HG03045 (cell line): ENCODE measurements around the gene ANXA9.

ENCODE experiments used
- ATAC-seq: cut with Tn5 transposase; IDR thresholded peaks from one replicate; pipeline ENCODE4 v1.9.1; 2021; ENCODE audit warnings: mild to moderate bottlenecking, moderate library complexity; ENCODE audit not compliant: unreplicated experiment

ANXA9 gene

GRCh38 chr1:151003180-151003579 lies 21.1 kb downstream of the ANXA9 start:
- no peak for ATAC-seq

GRCh38 chr1:151005729-151006319 lies 23.7 kb downstream of the ANXA9 start:
- ATAC-seq: no peak

- ATAC-seq: peak; percentile 46
These were observed 24.4 kb downstream of the ANXA9 start, which contains the start of gene MINDY1 for GRCh38 chr1:151006327-151007052. TSS of gene MINDY1 (minus strand) at chr1:151006902. CDS start at chr1:151002617, 4,285 bp downstream.

- ATAC-seq: no peak
These were observed 25.8 kb downstream of the ANXA9 start for GRCh38 chr1:151007853-151008243.

- peak; percentile 78 for ATAC-seq
These were observed 26.4 kb downstream of the ANXA9 start, which contains the start of gene PRUNE1 for GRCh38 chr1:151008244-151009205. TSS of gene PRUNE1 (plus strand) at chr1:151008449. CDS start at chr1:151008633, 184 bp downstream.

- no peak for ATAC-seq
These were observed 27.1 kb downstream of the ANXA9 start for GRCh38 chr1:151009206-151009587.

GRCh38 chr1:151009674-151010345 lies 27.7 kb downstream of the ANXA9 start:
- ATAC-seq: no peak

GRCh38 chr1:151010346-151010726 lies 28.2 kb downstream of the ANXA9 start:
- no peak for ATAC-seq

- no peak for ATAC-seq
These were observed 29.2 kb downstream of the ANXA9 start for GRCh38 chr1:151011154-151011850.

GRCh38 chr1:151012684-151013471 lies 30.8 kb downstream of the ANXA9 start:
- no peak for ATAC-seq

GRCh38 chr1:151013518-151013917 lies 31.4 kb downstream of the ANXA9 start:
- ATAC-seq: no peak

- no peak for ATAC-seq
These were observed 42.6 kb downstream of the ANXA9 start for GRCh38 chr1:151024540-151025146.

GRCh38 chr1:151026460-151026859 lies 44.4 kb downstream of the ANXA9 start:
- ATAC-seq: no peak

GRCh38 chr1:151032164-151032563 lies 50.1 kb downstream of the ANXA9 start:
- no peak for ATAC-seq

- ATAC-seq: no peak
These were observed 53.1 kb downstream of the ANXA9 start for GRCh38 chr1:151035167-151035566.

GRCh38 chr1:151036356-151036755 lies 54.3 kb downstream of the ANXA9 start, which contains the start of gene BNIPL:
TSS of gene BNIPL (plus strand) at chr1:151036586. CDS start at chr1:151036726, 140 bp downstream.
- no peak for ATAC-seq

GRCh38 chr1:151037032-151037431 lies 54.9 kb downstream of the ANXA9 start:
- no peak for ATAC-seq

GRCh38 chr1:151039521-151039920 lies 57.4 kb downstream of the ANXA9 start:
- ATAC-seq: no peak

- ATAC-seq: no peak
These were observed 61.1 kb downstream of the ANXA9 start for GRCh38 chr1:151043163-151043562.
